Stimulated activated effector memory CD8-positive, alpha-beta T cell treated with anti-CD3 and anti-CD28 coated beads, Interleukin-12 subunit alpha, Interleukin-12 subunit beta, amount 100 ng/mL, for 72 hours (primary cell): Measurements from ENCODE around the gene EXOC7.
A peak's percentile ranks its signal among the peaks of the same experiment; 100 is the strongest.

Source experiments
- ATAC-seq: fragments of 150-1000 bp; cut with Tn5 transposase; 2 replicates; pipeline ENCODE4 v1.10.0; 2021
- DNase-seq, 2 donors: peaks; one replicate each; pipeline ENCODE4 v3.0.0; 2021 to 2022; ENCODE audit warnings: low spot score in 2 of 2
- H3K27ac Mint-ChIP-seq: one replicate; pipeline ENCODE4 v1.8.0; 2022; ENCODE audit warnings: mild to moderate bottlenecking, mixed read lengths
- H3K36me3 Mint-ChIP-seq: one replicate; pipeline ENCODE4 v1.8.0; 2022; ENCODE audit warnings: mild to moderate bottlenecking, mixed read lengths
- H3K4me1 Mint-ChIP-seq: one replicate; pipeline ENCODE4 v1.8.0; 2022; ENCODE audit warnings: mixed read lengths
- H3K4me3 Mint-ChIP-seq: one replicate; pipeline ENCODE4 v1.8.0; 2022; ENCODE audit warnings: mild to moderate bottlenecking, mixed read lengths
- H3K9me3 Mint-ChIP-seq: one replicate; pipeline ENCODE4 v1.8.0; 2022; ENCODE audit warnings: mixed read lengths

The EXOC7 gene

GRCh38 chr17:76141212-76142038, 37.8 kb upstream of the EXOC7 start, which contains the start of gene FOXJ1:
Gene FOXJ1, minus strand, starts transcription at chr17:76141245. Its CDS starts 850 bp downstream, at chr17:76140395.
- H3K36me3 Mint-ChIP-seq: peaks cover 16% of the 10 kb centered on the region
- peaks cover 63% of the 10 kb centered on the region for H3K4me1 Mint-ChIP-seq
- peak within 1 kb of the TSS; percentile 68 for H3K4me3 Mint-ChIP-seq
- H3K9me3 Mint-ChIP-seq: no peaks in the 10 kb centered on the region
- H3K27ac Mint-ChIP-seq: peak within 1 kb of the TSS; percentile 98
- DNase-seq (peak; percentile 90 to 97), ATAC-seq (peak; percentile 84)

GRCh38 chr17:76140661-76141211, 37.1 kb upstream of the EXOC7 start:
- ATAC-seq: no peak
- no peaks in the 10 kb centered on the region for H3K9me3 Mint-ChIP-seq
- H3K36me3 Mint-ChIP-seq: peaks cover 16% of the 10 kb centered on the region
- H3K4me3 Mint-ChIP-seq: peak overlapping the region; percentile 68
- H3K27ac Mint-ChIP-seq: peak overlapping the region; percentile 98
- peaks cover 56% of the 10 kb centered on the region for H3K4me1 Mint-ChIP-seq
- DNase-seq: no peak

GRCh38 chr17:76139801-76140660, 36.4 kb upstream of the EXOC7 start:
- Mint-ChIP-seq H3K36me3 (peaks cover 16% of the 10 kb centered on the region), H3K27ac (peak overlapping the region; percentile 58), H3K4me3 (peak overlapping the region; percentile 68), H3K9me3 (no peaks in the 10 kb centered on the region), H3K4me1 (peaks cover 55% of the 10 kb centered on the region)
- no peak for DNase-seq
- ATAC-seq: peak; percentile 52

GRCh38 chr17:76138896-76139752, 35.5 kb upstream of the EXOC7 start:
- no peaks in the 10 kb centered on the region for H3K9me3 Mint-ChIP-seq
- H3K4me3 Mint-ChIP-seq: peak overlapping the region; percentile 68
- ATAC-seq (no peak), DNase-seq (no peak)
- peaks cover 51% of the 10 kb centered on the region for H3K4me1 Mint-ChIP-seq
- H3K27ac Mint-ChIP-seq: peak overlapping the region; percentile 58
- peaks cover 16% of the 10 kb centered on the region for H3K36me3 Mint-ChIP-seq

GRCh38 chr17:76138234-76138895, 34.8 kb upstream of the EXOC7 start:
- ATAC-seq: no peak
- Mint-ChIP-seq H3K36me3 (peaks cover 17% of the 10 kb centered on the region), H3K9me3 (no peaks in the 10 kb centered on the region), H3K4me1 (peaks cover 48% of the 10 kb centered on the region), H3K27ac (no peak overlapping the region), H3K4me3 (no peak overlapping the region)
- no peak for DNase-seq

- Mint-ChIP-seq H3K27ac (peak overlapping the region; percentile 56), H3K36me3 (peaks cover 13% of the 10 kb centered on the region), H3K4me3 (no peak overlapping the region), H3K4me1 (peaks cover 42% of the 10 kb centered on the region), H3K9me3 (no peaks in the 10 kb centered on the region)
- DNase-seq: no peak
- no peak for ATAC-seq
Measured at GRCh38 chr17:76137351-76138233, 34.0 kb upstream of the EXOC7 start.

GRCh38 chr17:76137001-76137350, 33.4 kb upstream of the EXOC7 start:
- Mint-ChIP-seq H3K36me3 (peaks cover 13% of the 10 kb centered on the region), H3K27ac (peak overlapping the region; percentile 56), H3K9me3 (no peaks in the 10 kb centered on the region), H3K4me1 (peaks cover 36% of the 10 kb centered on the region), H3K4me3 (no peak overlapping the region)
- ATAC-seq (no peak), DNase-seq (no peak)

GRCh38 chr17:76136276-76137000, 32.9 kb upstream of the EXOC7 start:
- peak overlapping the region; percentile 56 for H3K27ac Mint-ChIP-seq
- ATAC-seq (no peak), DNase-seq (no peak)
- H3K4me1 Mint-ChIP-seq: peaks cover 31% of the 10 kb centered on the region
- peaks cover 9% of the 10 kb centered on the region for H3K36me3 Mint-ChIP-seq
- no peak overlapping the region for H3K4me3 Mint-ChIP-seq
- H3K9me3 Mint-ChIP-seq: no peaks in the 10 kb centered on the region

GRCh38 chr17:76135810-76136188, 32.2 kb upstream of the EXOC7 start:
- no peak for ATAC-seq
- Mint-ChIP-seq H3K4me1 (peaks cover 25% of the 10 kb centered on the region), H3K9me3 (no peaks in the 10 kb centered on the region), H3K27ac (no peak overlapping the region), H3K36me3 (peaks cover 6% of the 10 kb centered on the region), H3K4me3 (no peak overlapping the region)
- DNase-seq: no peak

GRCh38 chr17:76134911-76135809, 31.6 kb upstream of the EXOC7 start:
- H3K36me3 Mint-ChIP-seq: peaks cover 6% of the 10 kb centered on the region
- no peak overlapping the region for H3K4me3 Mint-ChIP-seq
- no peaks in the 10 kb centered on the region for H3K9me3 Mint-ChIP-seq
- DNase-seq (no peak), ATAC-seq (peak; percentile 17)
- peaks cover 19% of the 10 kb centered on the region for H3K4me1 Mint-ChIP-seq
- H3K27ac Mint-ChIP-seq: no peak overlapping the region

GRCh38 chr17:76132574-76133338, 29.2 kb upstream of the EXOC7 start:
- Mint-ChIP-seq H3K4me1 (peaks cover 14% of the 10 kb centered on the region), H3K4me3 (no peak overlapping the region), H3K36me3 (peaks cover 6% of the 10 kb centered on the region), H3K9me3 (no peaks in the 10 kb centered on the region), H3K27ac (no peak overlapping the region)
- ATAC-seq: no peak
- no peak for DNase-seq
